Skeletal muscle tissue (tissue), 4 donors: ENCODE data around the gene LIMS1. TPM values are rescaled to one million over a fixed set of nuclear protein-coding genes. Genes with fewer than 3 reads are reported as not detected.
A peak's percentile ranks its signal among the peaks of the same experiment; 100 is the strongest.

Experiments used
- H3K27ac ChIP-seq: one replicate; pipeline ENCODE4 v1.7.0; 2013; ENCODE audit warnings: mild to moderate bottlenecking, low read depth, low read length, inconsistent platforms
- H3K27me3 ChIP-seq, 3 donors: one replicate each; pipeline ENCODE4 v1.7.0; 2013; ENCODE audit warnings: low read length in 3 of 3; ENCODE audit not compliant: control insufficient read depth in 3 of 3, insufficient read depth in 3 of 3
- H3K36me3 ChIP-seq, 3 donors: one replicate each; pipeline ENCODE4 v1.7.0; 2013; ENCODE audit warnings: low read length in 3 of 3; ENCODE audit not compliant: control insufficient read depth in 3 of 3, insufficient read depth in 3 of 3
- H3K4me1 ChIP-seq, 3 donors: one replicate each; pipeline ENCODE4 v1.7.0; 2013; ENCODE audit warnings: low read length in 3 of 3, mild to moderate bottlenecking in 3 of 3; ENCODE audit not compliant: control insufficient read depth in 3 of 3, insufficient read depth in 3 of 3
- H3K4me3 ChIP-seq, 3 donors: one replicate each; pipeline ENCODE4 v1.7.0; 2013; ENCODE audit warnings: low read length in 3 of 3
- H3K9ac ChIP-seq, 3 donors: one replicate each; pipeline ENCODE4 v1.7.0; 2013; ENCODE audit warnings: low read length in 3 of 3, mild to moderate bottlenecking in 3 of 3, moderate library complexity in 2 of 3, low read depth in 1 of 3
- H3K9me3 ChIP-seq, 3 donors: one replicate each; pipeline ENCODE4 v1.7.0; 2013; ENCODE audit warnings: low read length in 3 of 3; ENCODE audit not compliant: control insufficient read depth in 3 of 3
- total RNA-seq: library from RNA; depleted of rRNA; stranded (reverse); fragments of >200 nt; gene quantifications from one replicate; pipeline ENCODE4 v1.2.3, GENCODE V29; 2014
- donor health status: Osteomylitis.

The LIMS1 gene
- total RNA-seq, 1 donor from 2014 or later = 26.6 TPM

- no peak overlapping the region for H3K4me3 ChIP-seq
- peaks cover 27 to 37% (median 27%) of the 10 kb centered on the region in 3 donors for H3K4me1 ChIP-seq
- no peak overlapping the region for H3K27ac ChIP-seq
Measured at GRCh38 chr2:108564510-108564909, 30.2 kb downstream of the LIMS1 start.

GRCh38 chr2:108565778-108566375, 31.6 kb downstream of the LIMS1 start:
- Histone ChIP-seq H3K27ac (peak overlapping the region; percentile 31), H3K4me1 (peaks cover 20 to 32% (median 28%) of the 10 kb centered on the region in 3 donors), H3K9ac (no peak overlapping the region), H3K27me3 (no peaks in the 10 kb centered on the region), H3K9me3 (no peaks in the 10 kb centered on the region), H3K36me3 (no peaks in the 10 kb centered on the region), H3K4me3 (no peak overlapping the region)

More at GRCh38 chr2:108564510-108564909, 30.2 kb downstream of the LIMS1 start:
- Histone ChIP-seq H3K27me3 (no peaks in the 10 kb centered on the region), H3K36me3 (no peaks in the 10 kb centered on the region), H3K9me3 (no peaks in the 10 kb centered on the region), H3K9ac (no peak overlapping the region)

GRCh38 chr2:108570416-108570815, 36.1 kb downstream of the LIMS1 start:
- no peak overlapping the region for H3K4me3 ChIP-seq
- no peaks in the 10 kb centered on the region for H3K36me3 ChIP-seq
- no peak overlapping the region for H3K9ac ChIP-seq
- no peaks in the 10 kb centered on the region for H3K27me3 ChIP-seq
- peak overlapping the region; percentile 48 for H3K27ac ChIP-seq
- no peaks in the 10 kb centered on the region for H3K9me3 ChIP-seq
- H3K4me1 ChIP-seq = peaks cover 33 to 47% (median 45%) of the 10 kb centered on the region in 3 donors

GRCh38 chr2:108571286-108571685, 37.0 kb downstream of the LIMS1 start:
- Histone ChIP-seq H3K36me3 (no peaks in the 10 kb centered on the region), H3K4me1 (peaks cover 34 to 46% (median 43%) of the 10 kb centered on the region in 3 donors)

GRCh38 chr2:108573061-108573460, 38.8 kb downstream of the LIMS1 start:
- Histone ChIP-seq H3K27me3 (no peaks in the 10 kb centered on the region), H3K27ac (no peak overlapping the region), H3K4me3 (no peak overlapping the region), H3K36me3 (no peaks in the 10 kb centered on the region), H3K4me1 (peaks cover 32 to 46% (median 43%) of the 10 kb centered on the region in 3 donors), H3K9me3 (no peaks in the 10 kb centered on the region), H3K9ac (no peak overlapping the region)

More at GRCh38 chr2:108571286-108571685, 37.0 kb downstream of the LIMS1 start:
- Histone ChIP-seq H3K27ac (peak overlapping the region; percentile 48), H3K27me3 (no peaks in the 10 kb centered on the region), H3K4me3 (peak overlapping the region in 1 of 3 donors; percentile 33), H3K9me3 (no peaks in the 10 kb centered on the region), H3K9ac (peak overlapping the region in 2 of 3 donors; percentile 29 to 41)

GRCh38 chr2:108574332-108574731, 40.1 kb downstream of the LIMS1 start:
- H3K4me3 ChIP-seq = no peak overlapping the region
- no peak overlapping the region for H3K9ac ChIP-seq
- H3K9me3 ChIP-seq = no peaks in the 10 kb centered on the region
- H3K36me3 ChIP-seq = no peaks in the 10 kb centered on the region
- no peak overlapping the region for H3K27ac ChIP-seq
- peaks cover 35 to 47% (median 46%) of the 10 kb centered on the region in 3 donors for H3K4me1 ChIP-seq
- H3K27me3 ChIP-seq = no peaks in the 10 kb centered on the region

GRCh38 chr2:108575132-108575966, 41.1 kb downstream of the LIMS1 start:
- Histone ChIP-seq H3K27me3 (no peaks in the 10 kb centered on the region), H3K4me3 (no peak overlapping the region), H3K4me1 (peaks cover 45 to 55% (median 53%) of the 10 kb centered on the region in 3 donors), H3K27ac (no peak overlapping the region), H3K9me3 (no peaks in the 10 kb centered on the region), H3K9ac (no peak overlapping the region), H3K36me3 (no peaks in the 10 kb centered on the region)

- no peak overlapping the region for H3K4me3 ChIP-seq
- H3K4me1 ChIP-seq = peaks cover 33 to 48% (median 44%) of the 10 kb centered on the region in 3 donors
- H3K36me3 ChIP-seq = no peaks in the 10 kb centered on the region
- H3K9ac ChIP-seq = no peak overlapping the region
- H3K9me3 ChIP-seq = no peaks in the 10 kb centered on the region
- no peaks in the 10 kb centered on the region for H3K27me3 ChIP-seq
- no peak overlapping the region for H3K27ac ChIP-seq
Measured at GRCh38 chr2:108577099-108577498, 42.8 kb downstream of the LIMS1 start.

- Histone ChIP-seq H3K27ac (peak overlapping the region; percentile 39), H3K27me3 (no peaks in the 10 kb centered on the region), H3K9me3 (no peaks in the 10 kb centered on the region), H3K4me1 (peaks cover 28 to 36% (median 30%) of the 10 kb centered on the region in 3 donors), H3K4me3 (peak overlapping the region in 1 of 3 donors; percentile 38), H3K9ac (no peak overlapping the region), H3K36me3 (no peaks in the 10 kb centered on the region)
Measured at GRCh38 chr2:108579623-108580022, 45.4 kb downstream of the LIMS1 start.

- Histone ChIP-seq H3K27ac (peak overlapping the region; percentile 39), H3K27me3 (no peaks in the 10 kb centered on the region), H3K9me3 (no peaks in the 10 kb centered on the region), H3K4me1 (peaks cover 28 to 37% (median 29%) of the 10 kb centered on the region in 3 donors), H3K36me3 (no peaks in the 10 kb centered on the region), H3K4me3 (no peak overlapping the region), H3K9ac (no peak overlapping the region)
Measured at GRCh38 chr2:108580050-108580449, 45.8 kb downstream of the LIMS1 start.
